B cell (primary cell): Measurements from ENCODE around the gene VPREB1. TPM values are rescaled to one million over a fixed set of nuclear protein-coding genes. Genes with fewer than 3 reads are reported as not detected.

Source experiments
- ATAC-seq: fragments of 200-7000 bp; cut with Tn5 transposase; one replicate; pipeline ENCODE4 v1.10.0; 2021; ENCODE audit warnings: low read depth, mild to moderate bottlenecking, moderate number of reproducible peaks, moderate library complexity
- CTCF ChIA-PET: fragments of 350-600 bp; sonication (Branson Sonifier 250); formaldehyde crosslinking; loops from one replicate; lab custom pipeline; 2021; ENCODE audit warnings: antibody characterized with exemption, inconsistent platforms; lab: Charles Lee
- POLR2A ChIA-PET: fragments of 350-600 bp; sonication (Branson Sonifier 250); formaldehyde crosslinking; loops from one replicate; lab custom pipeline; 2021; ENCODE audit warnings: antibody characterized with exemption; lab: Charles Lee
- DNase-seq: peaks from one replicate; pipeline ENCODE4 v3.0.0; 2013
- H2AFZ ChIP-seq: 2 replicates; pipeline ENCODE4 v1.6.1; 2012; ENCODE audit warnings: mild to moderate bottlenecking, low read depth, low read length; ENCODE audit not compliant: insufficient read depth, poor library complexity, severe bottlenecking
- H3K27ac ChIP-seq, 2 donors: 1 replicate in 1 of 2; 2 replicates in 1 of 2; pipeline ENCODE4 v1.5.1; 2012 to 2013; ENCODE audit warnings: low read length in 2 of 2, mild to moderate bottlenecking in 2 of 2, moderate library complexity in 1 of 2
- H3K27me3 ChIP-seq, 4 experiments: fragments of 200-600 bp in 1 of 4; sonication (generic) in 1 of 4; replicated peaks in 1 of 4; 1 replicate in 2 of 4; 2 replicates in 2 of 4; pipeline versions ENCODE4 v1.6.1 to v1.7.0; 2013 to 2016; ENCODE audit warnings: low read length in 3 of 4, mild to moderate bottlenecking in 2 of 4, mixed read lengths in 1 of 4, moderate library complexity in 1 of 4; ENCODE audit not compliant: insufficient read depth in 4 of 4, control insufficient read depth in 3 of 4; ENCODE audit errors: control extremely low read depth in 1 of 4
- H3K36me3 ChIP-seq, 2 experiments: replicated peaks in 1 of 2; 1 replicate in 1 of 2; 2 replicates in 1 of 2; pipeline versions ENCODE4 v1.6.1 to v1.7.1; 2013; ENCODE audit warnings: low read length in 1 of 2; ENCODE audit not compliant: insufficient read depth in 2 of 2, control insufficient read depth in 1 of 2; ENCODE audit errors: control extremely low read depth in 1 of 2, extremely low read depth in 1 of 2
- H3K4me1 ChIP-seq, 2 donors: fragments of 200-600 bp in 1 of 2; sonication (generic) in 1 of 2; 1 replicate in 1 of 2; 2 replicates in 1 of 2; pipeline versions ENCODE4 v1.5.1 to v1.6.1; 2013 to 2017; ENCODE audit warnings: low read length in 2 of 2; ENCODE audit not compliant: control insufficient read depth in 2 of 2, insufficient read depth in 2 of 2
- H3K4me2 ChIP-seq: replicated peaks from 2 replicates; pipeline ENCODE3; 2012; ENCODE audit warnings: mild to moderate bottlenecking, low read depth, low read length; ENCODE audit not compliant: poor library complexity, severe bottlenecking
- H3K4me3 ChIP-seq, 5 experiments: fragments of 200-600 bp in 1 of 5; sonication (generic) in 1 of 5; 1 replicate in 3 of 5; 2 replicates in 2 of 5; pipeline versions ENCODE4 v1.5.1 to v1.7.0; 2011 to 2016; ENCODE audit warnings: low read length in 4 of 5, mild to moderate bottlenecking in 4 of 5, low read depth in 2 of 5, control low read depth in 1 of 5, moderate library complexity in 1 of 5; ENCODE audit not compliant: insufficient read depth in 1 of 5; ENCODE audit errors: control extremely low read depth in 1 of 5, extremely low read depth in 1 of 5
- H3K79me2 ChIP-seq: fragments of 200-600 bp; sonication (generic); one replicate; pipeline ENCODE4 v1.6.0; 2016; ENCODE audit warnings: low read length; ENCODE audit not compliant: control insufficient read depth, insufficient read depth
- H3K9ac ChIP-seq: fragments of 200-600 bp; sonication (generic); 2 replicates; pipeline ENCODE4 v1.6.1; 2017; ENCODE audit warnings: mild to moderate bottlenecking, low read length, moderate library complexity
- H3K9me3 ChIP-seq, 3 donors: one replicate each; pipeline versions ENCODE4 v1.6.1 to v1.7.1; 2013; ENCODE audit warnings: low read length in 2 of 3; ENCODE audit not compliant: control insufficient read depth in 2 of 3, insufficient read depth in 1 of 3; ENCODE audit errors: control extremely low read depth in 1 of 3
- H4K20me1 ChIP-seq: 2 replicates; pipeline ENCODE4 v1.6.0; 2012; ENCODE audit warnings: mild to moderate bottlenecking, low read length; ENCODE audit not compliant: insufficient read depth, control insufficient read depth, poor library complexity, severe bottlenecking
- H3K27ac Mint-ChIP-seq: one replicate; pipeline ENCODE4 v1.8.0; 2021; ENCODE audit warnings: mixed read lengths
- H3K27me3 Mint-ChIP-seq: one replicate; pipeline ENCODE4 v1.8.0; 2021; ENCODE audit warnings: mixed read lengths
- H3K4me1 Mint-ChIP-seq: one replicate; pipeline ENCODE4 v1.8.0; 2021; ENCODE audit warnings: mixed read lengths
- H3K4me3 Mint-ChIP-seq: one replicate; pipeline ENCODE4 v1.8.0; 2021; ENCODE audit warnings: mixed read lengths
- H3K9me3 Mint-ChIP-seq: one replicate; pipeline ENCODE4 v1.8.0; 2022; ENCODE audit warnings: mixed read lengths; ENCODE audit not compliant: insufficient read depth
- EZH2 ChIP-seq: IDR thresholded peaks from 2 replicates; pipeline ENCODE4 v1.6.1; 2012; ENCODE audit warnings: borderline replicate concordance, low read depth, mild to moderate bottlenecking, moderate library complexity, low read length; ENCODE audit not compliant: insufficient read depth, poor library complexity, severe bottlenecking
- WGBS: methylation state at CpG from one replicate; pipeline ENCODE4 v1.1.5; 2013; ENCODE audit warnings: missing lambda C conversion rate; ENCODE audit not compliant: insufficient coverage; 5-methylcytosine and 5-hydroxymethylcytosine counted together
- intact Hi-C: fragments of 100-400 bp; cut with micrococcal nuclease; formaldehyde crosslinking; loops from one replicate; pipeline ENCODE4 v1.10.0; 2022
- polyA plus RNA-seq: library from polyadenylated mRNA; depleted of rRNA; stranded (reverse); fragments of >200 nt; gene quantifications from 2 replicates; pipeline ENCODE4 v1.2.3, GENCODE V29; 2012
- total RNA-seq, 2 donors: library from RNA; stranded (reverse); fragments of 120-200 nt in 1 of 2; gene quantifications; 1 replicate in 1 of 2; 2 replicates in 1 of 2; pipeline versions ENCODE4 v1.2.3 to v1.2.4, GENCODE V29; 2013 to 2022
- TF ChIP-seq, protein P1 (sequence below): fragments of 200-600 bp; IDR thresholded peaks from one replicate; pipeline ENCODE4 v1.8.0; 2022; ENCODE audit warnings: antibody characterized with exemption, mild to moderate bottlenecking

Gene VPREB1
- total and polyA plus RNA-seq, 2 donors (not counting 1 experiment from before 2014, with no cell fraction given), result 1.2 TPM; not detected in 1

DNA sequence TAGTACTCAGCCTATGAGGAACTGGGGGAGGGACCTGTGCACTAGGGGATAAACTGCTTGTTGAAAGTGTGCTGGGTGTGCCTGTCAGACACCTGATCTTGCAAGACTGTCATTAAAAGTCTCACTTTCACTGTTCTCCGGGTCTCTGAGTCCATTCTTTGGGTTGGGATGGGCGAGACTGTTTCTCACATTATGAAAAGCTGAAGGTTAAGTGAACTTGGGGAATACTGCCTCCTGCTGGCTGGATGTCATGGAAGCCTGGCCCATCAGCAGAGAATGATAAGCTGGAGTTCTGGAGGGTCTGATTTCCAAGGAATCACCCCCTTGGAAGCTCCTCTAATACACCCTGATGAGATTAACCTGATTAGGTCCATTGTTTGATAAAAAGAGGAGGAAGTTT, 9.0 kb upstream of the VPREB1 start:
- Histone ChIP-seq H3K4me1 (peaks cover 16 to 27% of the 10 kb centered on the region in 2 donors), H3K9ac (peak overlapping the region; percentile 9), H3K9me3 (no peaks in the 10 kb centered on the region), H3K4me3 (no peak overlapping the region), H2AFZ (no peak overlapping the region), H3K4me2 (peak overlapping the region; percentile 49), H3K27me3 (no peaks in the 10 kb centered on the region), H3K27ac (no peak overlapping the region), H3K36me3 (no peaks in the 10 kb centered on the region), H3K79me2 (no peaks in the 10 kb centered on the region), H4K20me1 (no peaks in the 10 kb centered on the region)
- WGBS, result 40% methylated on average over 2 of the region's 2 CpGs
- Mint-ChIP-seq H3K4me1 (peaks cover 24% of the 10 kb centered on the region), H3K27ac (peak overlapping the region; percentile 53), H3K9me3 (no peaks in the 10 kb centered on the region), H3K27me3 (no peaks in the 10 kb centered on the region), H3K4me3 (peak overlapping the region; percentile 37)
- DNase-seq (peak; percentile 67), ATAC-seq (peak; percentile 24)
- ChIA-PET POLR2A (interaction anchor here (0.7 kb wide), 1 partner anchor 1386 kb away, joined by 3 read pairs; no protein-coding TSS in a partner anchor), CTCF (interaction anchor here (0.6 to 6.6 kb wide), 31 partner anchors 8 to 263 kb away, joined by 3 to 65 read pairs (median 5); partner anchors contain the start of gene VPREB1)
- intact Hi-C loops, result loop anchor here (1.0 kb wide), 3 partner anchors 27 to 79 kb away; no protein-coding TSS in a partner anchor
- TF ChIP-seq EZH2, result no peak
- TF ChIP-seq, protein P1, sequence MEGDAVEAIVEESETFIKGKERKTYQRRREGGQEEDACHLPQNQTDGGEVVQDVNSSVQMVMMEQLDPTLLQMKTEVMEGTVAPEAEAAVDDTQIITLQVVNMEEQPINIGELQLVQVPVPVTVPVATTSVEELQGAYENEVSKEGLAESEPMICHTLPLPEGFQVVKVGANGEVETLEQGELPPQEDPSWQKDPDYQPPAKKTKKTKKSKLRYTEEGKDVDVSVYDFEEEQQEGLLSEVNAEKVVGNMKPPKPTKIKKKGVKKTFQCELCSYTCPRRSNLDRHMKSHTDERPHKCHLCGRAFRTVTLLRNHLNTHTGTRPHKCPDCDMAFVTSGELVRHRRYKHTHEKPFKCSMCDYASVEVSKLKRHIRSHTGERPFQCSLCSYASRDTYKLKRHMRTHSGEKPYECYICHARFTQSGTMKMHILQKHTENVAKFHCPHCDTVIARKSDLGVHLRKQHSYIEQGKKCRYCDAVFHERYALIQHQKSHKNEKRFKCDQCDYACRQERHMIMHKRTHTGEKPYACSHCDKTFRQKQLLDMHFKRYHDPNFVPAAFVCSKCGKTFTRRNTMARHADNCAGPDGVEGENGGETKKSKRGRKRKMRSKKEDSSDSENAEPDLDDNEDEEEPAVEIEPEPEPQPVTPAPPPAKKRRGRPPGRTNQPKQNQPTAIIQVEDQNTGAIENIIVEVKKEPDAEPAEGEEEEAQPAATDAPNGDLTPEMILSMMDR, result peak; percentile 48

DNA sequence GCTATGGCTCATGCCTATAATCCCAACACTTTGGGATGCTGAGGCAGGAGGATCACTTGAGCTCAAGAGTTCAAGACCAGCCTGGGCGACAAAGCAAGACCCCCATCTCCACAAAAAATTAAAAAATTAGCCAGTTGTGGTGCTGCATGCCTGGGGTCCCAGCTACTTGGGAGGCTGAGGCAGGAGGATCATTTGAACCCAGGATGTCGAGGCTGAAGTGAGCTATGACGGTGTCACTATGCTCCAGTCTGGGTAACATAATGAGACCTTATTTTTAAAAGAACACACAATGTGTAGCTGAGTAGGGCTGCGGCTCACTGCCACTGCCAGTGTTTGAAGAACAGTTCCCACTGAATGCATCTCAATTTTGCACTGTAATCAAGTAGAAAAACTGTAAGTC, 7.1 kb upstream of the VPREB1 start:
- H3K4me2 ChIP-seq, result no peak overlapping the region
- TF ChIP-seq EZH2, result no peak
- TF ChIP-seq, protein P1, result no peak
- Mint-ChIP-seq H3K27me3 (peaks cover 5% of the 10 kb centered on the region), H3K4me1 (peaks cover 33% of the 10 kb centered on the region), H3K4me3 (no peak overlapping the region), H3K27ac (no peak overlapping the region), H3K9me3 (no peaks in the 10 kb centered on the region)
- no peak for DNase-seq
- no CpG with 5 or more reads among the region's 4 CpGs for WGBS
- CTCF ChIA-PET, result interaction anchor here (0.7 to 6.6 kb wide), 10 partner anchors 9 to 207 kb away, joined by 3 to 45 read pairs (median 8); no protein-coding TSS in a partner anchor
- intact Hi-C loops, result no loop called here
- POLR2A ChIA-PET, result no interaction called here
- peaks cover 0 to 4% (median 0%) of the 10 kb centered on the region in 3 donors for H3K9me3 ChIP-seq
- no peaks in the 10 kb centered on the region for H3K36me3 ChIP-seq
- H3K79me2 ChIP-seq, result no peaks in the 10 kb centered on the region
- H3K9ac ChIP-seq, result no peak overlapping the region
- no peaks in the 10 kb centered on the region for H4K20me1 ChIP-seq
- no peak overlapping the region for H3K27ac ChIP-seq
- ATAC-seq, result no peak
- no peaks in the 10 kb centered on the region for H3K27me3 ChIP-seq
- H3K4me1 ChIP-seq, result peaks cover 27 to 38% of the 10 kb centered on the region in 2 donors
- H2AFZ ChIP-seq, result no peak overlapping the region
- no peak overlapping the region for H3K4me3 ChIP-seq
